ENCODE results near the gene GALNT2.

Gene GALNT2

DNA sequence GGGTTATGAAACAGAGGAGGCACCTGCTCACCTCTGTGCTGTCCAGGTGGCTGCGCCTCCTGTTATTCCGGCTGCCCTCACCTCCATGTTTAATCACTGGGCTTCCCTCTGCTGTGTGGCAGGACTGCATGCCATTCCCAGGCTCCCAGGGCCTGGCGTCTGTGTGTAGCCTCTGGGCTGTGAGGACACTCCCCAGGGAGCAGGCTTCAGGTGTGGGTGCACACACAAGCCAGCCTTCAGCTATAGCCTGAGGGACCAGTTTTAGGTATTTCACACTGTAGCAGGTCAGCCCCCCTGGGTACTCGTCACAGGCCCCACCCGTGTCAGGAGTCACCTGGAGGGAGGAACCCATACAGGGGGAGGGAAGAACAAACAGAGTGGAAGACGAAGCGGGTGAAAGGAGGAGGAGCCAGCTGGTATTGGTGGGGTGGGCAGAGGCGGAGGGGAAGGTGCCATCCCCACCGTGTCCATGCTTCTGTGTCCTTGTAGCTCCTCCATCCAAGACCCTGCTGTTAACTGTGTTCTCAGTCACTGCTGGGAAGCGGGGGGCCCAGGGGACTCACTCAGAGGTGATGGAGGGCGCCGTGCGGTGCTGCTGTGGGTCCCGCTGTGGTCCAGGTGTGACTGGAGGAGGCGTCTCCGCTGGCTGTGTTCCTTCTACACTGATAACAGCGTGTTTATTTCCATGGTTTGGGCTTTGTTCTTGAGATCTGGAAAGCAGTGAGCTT, 200.5 kb downstream of the GALNT2 start:
- peak; percentile 12 for DNase-seq

DNA sequence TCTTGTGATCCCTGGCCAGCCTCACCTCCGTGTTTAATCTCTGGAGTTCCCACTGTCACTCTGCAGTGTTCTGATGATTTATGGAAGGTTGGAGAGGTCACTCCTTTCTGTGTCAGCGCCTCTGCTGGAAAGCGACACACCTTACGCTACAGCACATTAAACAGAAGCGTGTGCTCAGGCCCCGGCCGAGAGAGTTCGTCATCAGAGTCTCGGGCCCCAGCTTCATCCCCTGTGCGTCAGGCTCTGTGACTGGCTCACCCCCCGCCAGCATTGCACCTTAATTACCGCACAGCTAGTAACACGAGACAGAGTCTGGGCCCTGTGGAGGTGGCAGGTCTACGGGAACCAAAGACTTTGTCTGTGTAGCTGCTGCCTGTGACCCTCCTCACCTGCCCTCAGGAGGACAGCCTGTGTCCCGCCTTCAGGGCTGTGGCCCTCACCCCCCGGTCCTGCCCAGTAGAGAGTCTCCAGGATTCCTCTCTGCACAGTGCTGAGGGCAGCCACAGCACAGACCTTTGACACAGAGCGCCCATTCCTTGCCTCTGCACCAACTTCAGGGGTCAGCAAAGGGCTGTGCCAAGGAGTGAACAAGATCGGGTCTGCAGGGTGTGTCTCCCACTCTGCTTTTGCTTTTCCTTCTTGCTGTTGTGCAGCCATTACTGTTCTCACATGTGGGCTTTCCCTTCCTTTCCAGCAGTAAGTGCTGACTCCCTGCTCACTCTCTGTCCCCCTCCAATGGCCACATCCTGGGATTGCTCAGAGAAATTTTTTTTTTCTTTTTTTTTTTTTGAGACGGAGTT, 201.5 kb downstream of the GALNT2 start:
- no peak for DNase-seq

DNA sequence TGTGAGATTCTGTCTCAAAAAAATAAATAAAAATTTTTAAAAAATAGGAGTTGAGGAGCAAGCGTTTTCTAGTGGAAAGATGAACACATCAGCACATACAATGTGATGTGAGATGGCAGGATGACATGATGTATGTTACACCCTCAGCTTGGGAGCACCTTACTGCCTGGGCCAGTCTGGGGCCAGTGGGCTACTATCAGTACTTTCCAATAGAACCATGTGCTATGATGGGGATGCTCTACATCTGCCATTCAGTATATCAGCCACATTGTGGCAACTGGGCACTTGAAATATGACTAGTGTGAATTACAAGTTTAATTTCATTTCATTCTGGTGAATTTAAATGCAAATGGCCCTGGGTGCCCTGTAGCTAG, 203.1 kb downstream of the GALNT2 start:
- no peak for DNase-seq

DNA sequence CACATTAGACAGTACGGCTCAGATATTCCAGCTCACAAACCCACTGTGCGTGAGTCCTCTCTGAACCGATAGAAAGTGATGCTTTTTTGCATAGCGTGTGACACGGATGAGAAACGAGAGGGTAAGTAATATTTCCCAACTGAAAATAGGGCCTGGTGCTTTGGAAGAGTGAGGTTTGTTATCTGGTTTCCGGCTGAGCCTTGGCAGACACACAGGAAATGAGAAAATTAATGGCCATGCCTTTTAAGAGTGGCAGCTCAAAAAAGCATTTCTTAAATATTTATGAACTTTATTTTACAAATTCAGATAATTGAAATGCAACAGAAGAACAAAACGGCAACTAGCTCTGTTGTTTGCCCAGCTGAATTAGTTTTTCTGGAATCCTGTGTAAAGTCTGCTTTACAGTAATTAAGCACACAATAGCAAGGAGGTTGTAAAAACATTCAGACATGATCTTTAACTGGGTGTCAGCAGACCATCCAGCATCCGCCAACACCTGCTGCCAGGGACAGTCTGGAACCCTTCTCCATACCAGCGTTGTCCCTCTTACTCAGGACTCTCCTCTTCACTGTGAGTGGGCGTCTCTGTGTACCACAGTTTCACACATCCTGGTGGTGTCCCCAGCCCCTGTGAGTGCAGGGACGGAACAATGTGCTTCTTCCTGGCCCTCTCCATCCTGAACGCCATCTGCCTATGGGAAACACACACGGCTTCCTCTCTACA, 203.7 kb downstream of the GALNT2 start:
- no peak for DNase-seq

DNA sequence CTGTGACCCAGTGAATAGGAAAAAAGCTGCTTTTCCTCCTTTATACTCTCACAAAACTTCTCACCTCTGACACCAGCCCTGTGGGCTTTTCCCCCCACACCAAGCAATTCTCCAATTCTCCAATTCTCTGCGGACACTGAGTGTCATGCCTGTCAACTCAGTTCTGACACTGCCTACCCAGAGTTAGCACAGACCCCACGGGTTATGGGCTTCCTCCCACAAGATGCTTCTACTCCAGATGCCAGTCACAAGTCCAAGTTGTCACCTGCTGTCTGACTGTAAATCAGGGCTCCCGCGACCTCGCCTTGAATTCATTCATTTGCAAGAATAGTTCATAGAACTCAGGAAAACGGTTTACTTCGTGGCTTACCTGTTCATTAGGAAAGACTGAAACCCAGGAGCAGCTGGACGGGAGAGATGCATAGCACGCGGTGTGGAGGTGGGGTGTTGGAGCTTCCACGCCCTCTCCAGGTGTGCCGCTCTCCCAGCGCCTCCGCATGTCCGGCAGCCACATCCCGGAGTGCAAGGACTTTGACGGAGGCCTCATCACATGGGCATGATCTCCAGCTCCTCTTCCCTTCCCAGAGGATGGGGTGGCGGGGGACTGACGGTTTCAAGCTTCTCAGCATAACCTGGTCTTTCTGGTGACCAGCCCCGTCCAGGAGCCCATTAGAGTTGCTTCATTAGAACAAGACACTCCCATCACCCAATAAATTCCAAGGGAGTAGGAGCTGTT, 204.4 kb downstream of the GALNT2 start:
- no peak for DNase-seq

DNA sequence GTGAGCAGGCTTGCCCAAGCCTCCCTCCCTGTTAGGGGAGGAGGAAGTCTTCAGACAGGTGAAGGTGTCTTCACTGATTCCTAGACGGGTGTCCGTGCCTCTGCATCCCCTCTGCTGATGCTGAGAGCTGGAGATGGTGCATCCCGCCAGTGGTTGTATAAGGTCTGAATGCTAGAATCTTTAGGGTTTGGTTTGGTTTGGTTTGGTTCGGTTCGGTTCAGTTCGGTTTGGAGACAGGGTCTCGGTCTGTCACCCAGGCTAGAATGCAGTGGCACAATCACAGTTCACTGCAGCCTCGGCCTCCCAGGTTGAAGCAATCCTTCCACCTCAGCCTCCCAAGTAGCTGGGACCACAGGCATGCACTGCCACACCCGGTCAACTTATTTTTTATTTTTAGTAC, 205.5 kb downstream of the GALNT2 start:
- DNase-seq, result no peak

DNA sequence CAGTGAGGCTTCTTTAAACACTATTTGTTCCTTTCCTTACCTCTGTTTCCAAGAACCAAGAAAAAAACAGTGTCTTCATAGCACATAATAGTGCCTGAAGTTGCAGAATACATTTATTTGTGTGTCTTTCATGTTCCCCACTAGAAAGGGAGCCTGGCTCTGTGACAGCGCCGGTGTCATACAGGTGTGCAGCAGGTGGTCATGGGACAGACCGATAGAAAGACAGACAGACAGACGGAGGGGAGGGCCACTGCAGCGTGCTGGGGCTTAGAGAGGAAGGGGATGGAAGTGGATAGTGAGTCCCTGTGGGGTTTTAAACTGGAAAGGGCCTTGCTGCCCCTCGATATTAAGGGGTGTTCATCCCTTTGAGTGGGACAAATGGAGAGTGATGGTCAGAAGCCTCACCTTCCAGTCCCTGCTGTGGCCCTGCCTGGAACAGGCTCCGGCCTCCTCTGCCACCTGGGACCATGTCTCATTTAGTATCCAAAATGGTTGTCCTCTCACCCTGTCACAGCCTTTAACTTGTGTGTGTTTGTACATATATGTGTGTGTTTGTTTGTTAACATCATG, 206.2 kb downstream of the GALNT2 start:
- DNase-seq, result no peak

DNA sequence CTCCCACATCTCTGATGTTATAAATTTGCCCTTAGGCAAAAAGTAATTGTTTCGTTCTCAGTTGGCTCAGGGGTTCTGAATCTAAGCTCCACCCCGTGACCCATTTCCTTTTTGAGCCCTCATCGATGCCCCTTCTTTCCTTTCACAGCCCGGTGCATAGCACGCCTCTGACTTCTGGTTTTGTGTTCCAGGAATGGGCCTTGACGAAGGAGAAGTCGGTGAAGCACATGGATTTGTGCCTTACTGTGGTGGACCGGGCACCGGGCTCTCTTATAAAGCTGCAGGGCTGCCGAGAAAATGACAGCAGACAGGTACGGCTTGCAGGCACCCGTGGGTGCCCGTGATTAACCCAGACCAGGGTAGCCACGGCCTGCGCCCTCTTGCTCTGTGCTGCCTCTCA, 207.2 kb downstream of the GALNT2 start:
- DNase-seq, result no peak

DNA sequence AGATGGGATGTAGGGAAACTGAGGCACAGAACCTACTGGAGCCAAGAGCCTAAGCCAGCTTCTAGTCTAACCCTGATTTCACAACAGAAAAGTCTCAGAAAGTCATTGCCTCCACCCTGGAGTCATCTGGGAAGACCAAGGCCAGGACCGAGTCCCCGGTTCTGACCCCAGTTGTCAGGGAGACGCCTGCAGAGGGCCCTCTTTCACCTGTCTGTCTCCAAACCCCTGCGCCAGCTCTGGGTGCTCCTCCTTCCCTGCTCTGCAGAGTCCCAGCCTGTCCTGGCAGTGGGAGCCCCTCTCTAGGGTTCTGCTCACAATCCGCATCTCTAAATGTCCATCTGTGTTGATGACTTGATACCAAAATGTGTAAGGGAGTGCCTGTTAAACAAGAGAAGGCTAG, 209.4 kb downstream of the GALNT2 start:
- no peak for DNase-seq

DNA sequence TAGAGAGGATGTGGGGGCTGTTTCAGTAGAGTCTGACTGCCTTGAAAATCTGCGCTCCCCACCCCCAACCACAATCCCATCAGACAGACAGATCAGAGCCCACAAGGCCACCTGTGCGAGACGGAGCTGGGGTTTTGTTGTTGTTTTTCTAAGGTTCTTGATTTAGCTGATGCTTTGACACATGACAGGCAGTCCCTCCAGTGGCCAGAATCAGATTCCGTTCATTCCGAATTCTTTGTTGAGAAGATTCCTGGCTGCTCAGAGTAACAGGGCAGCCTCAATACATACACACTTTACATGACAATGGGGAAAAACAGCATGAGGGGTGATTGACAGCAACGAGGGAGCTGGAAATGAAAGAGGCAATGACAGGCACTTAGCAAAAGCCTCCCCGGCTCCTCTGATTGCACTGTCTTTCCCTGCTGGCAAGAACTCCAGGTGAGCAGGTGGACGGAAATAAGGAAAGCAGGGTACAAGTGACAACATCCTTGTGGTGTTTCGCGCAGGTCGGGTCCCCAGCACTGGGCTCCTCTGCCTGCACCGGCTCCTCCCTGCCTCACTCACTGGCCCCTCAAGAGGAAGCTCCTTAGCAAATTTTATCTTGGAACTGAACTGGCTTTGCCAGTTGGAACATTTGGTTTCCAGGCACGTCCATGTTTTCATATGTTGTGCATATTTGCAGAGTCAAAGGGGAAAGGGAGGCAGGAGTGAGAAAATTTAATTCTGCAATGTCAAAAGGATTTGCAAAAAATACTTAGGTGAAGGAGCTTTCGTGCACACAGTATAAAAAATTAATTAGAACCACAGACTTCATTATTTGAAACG, 210.4 kb downstream of the GALNT2 start:
- DNase-seq, result no peak

DNA sequence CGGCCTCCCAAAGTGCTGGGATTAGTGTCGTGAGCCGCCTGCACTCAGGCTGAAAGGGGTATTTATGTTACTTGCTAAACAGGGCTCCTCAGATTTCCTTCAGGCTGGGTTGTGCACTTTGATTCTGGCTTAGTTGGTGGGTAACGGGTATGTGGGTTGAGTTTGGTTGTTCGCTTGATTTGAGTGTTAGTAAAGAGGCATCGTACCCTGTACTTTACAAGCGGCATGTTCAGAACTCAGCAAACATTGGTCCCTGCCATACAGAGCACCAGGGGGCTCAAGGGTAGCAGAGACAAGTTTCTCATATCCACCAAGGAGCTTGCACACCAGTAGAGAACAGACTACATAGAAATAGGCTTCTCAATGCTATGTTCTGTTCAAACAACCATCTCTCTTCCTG, 211.3 kb downstream of the GALNT2 start:
- no peak for DNase-seq

DNA sequence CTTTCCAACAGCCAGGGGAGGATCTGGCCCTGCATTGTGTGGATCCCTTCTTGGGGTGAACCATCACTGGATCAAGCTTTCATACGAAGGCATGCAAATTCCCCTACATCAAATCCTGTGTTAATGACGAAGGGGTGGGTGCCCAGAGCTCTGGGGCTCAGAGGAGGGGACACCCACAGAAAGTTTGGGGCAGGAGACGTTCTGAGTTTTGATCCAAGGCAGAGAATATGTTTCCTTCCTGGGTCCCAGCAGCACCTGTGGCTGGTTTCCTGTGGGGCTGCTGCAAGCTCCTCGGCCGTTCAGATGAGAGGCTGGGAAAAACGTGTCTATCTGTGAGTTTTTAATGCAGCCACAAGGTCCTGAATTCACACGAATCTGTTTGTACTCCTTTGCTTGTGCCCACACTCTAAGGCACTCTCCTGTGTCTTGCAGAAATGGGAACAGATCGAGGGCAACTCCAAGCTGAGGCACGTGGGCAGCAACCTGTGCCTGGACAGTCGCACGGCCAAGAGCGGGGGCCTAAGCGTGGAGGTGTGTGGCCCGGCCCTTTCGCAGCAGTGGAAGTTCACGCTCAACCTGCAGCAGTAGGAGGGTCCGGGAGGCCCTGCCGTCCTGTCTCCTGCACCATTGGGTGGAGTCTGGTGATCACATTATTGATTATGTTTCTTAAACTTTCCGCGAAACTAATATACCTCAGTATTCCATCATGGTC, 212.0 kb downstream of the GALNT2 start:
- DNase-seq, result no peak

DNA sequence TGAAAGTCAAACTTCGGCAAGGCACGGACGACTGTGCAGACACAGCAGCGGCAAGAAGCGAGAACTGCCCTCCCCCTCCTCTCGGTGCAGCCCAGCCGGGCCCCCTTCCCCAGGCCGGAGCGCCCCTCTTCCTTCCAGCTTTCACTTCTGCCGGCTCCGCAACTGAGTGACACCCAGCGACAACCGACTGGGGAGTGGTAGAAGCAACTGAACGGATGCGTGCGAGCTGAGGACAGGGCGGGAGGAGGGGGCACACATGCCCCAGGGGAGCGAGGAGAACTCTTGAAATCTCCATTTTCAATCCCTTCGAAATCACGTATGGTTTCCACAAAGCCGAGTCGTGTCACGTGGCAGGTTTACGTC, 212.5 kb downstream of the GALNT2 start:
- no peak for DNase-seq

DNA sequence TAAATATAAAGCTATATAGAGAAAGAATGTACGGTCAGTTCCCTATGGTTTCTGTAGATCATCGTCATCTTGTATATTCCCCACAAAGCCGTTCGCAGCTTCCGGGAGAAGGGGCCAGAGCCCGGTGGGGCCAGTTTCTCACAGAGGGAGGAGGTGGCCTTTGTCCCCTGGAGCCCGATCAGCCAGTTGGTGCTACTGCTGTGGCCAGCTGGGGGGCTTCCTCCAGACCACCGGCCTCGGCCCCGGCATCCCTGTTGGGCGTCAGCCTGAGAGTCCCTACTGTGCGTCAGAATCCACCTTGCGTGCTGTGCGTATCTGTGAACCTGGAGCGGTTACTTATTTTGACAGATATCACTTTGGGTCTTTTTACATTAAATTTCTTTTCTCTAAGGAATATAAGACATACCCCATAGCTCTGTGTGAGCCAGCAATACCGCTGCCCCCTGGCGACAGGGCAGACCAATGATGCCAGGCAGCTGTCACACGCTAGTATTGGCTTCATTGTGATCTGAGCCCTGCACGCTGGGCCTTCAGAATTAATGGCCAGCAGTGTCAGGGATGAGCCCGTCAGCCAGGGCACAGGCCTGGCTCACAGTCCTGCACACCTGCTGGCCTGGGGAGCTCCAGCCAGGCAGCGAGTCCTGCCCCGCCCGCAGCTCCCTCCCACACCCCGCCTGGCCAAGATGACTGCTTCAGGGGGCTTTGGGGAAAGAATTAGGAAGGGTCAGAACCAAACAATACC, 213.2 kb downstream of the GALNT2 start:
- DNase-seq, result no peak

DNA sequence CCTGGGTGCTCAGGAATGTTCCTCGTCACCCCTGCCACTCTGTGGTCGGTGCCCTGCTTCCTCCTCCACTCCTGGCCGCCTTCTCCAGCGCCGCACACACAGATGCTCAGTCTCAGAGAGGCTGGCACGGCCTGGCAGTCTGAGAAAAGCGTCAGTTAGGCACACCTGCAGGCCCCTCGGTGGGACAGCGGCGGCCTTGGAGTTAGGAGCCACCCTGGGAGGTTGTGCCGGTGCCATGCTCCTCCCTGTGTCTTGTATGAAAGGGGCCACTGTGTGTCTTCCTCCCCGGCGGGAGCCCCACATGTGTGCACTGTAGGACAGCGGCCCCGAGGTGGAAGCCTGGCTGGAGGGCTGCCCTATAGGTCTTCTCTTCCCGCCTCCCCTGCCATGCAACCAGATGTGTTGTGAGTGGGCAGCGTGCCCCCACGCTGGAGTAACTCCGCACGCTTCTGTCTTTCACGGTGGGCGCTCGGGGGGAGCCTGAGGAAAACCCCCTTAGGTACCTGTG, 213.9 kb downstream of the GALNT2 start:
- DNase-seq, result no peak

DNA sequence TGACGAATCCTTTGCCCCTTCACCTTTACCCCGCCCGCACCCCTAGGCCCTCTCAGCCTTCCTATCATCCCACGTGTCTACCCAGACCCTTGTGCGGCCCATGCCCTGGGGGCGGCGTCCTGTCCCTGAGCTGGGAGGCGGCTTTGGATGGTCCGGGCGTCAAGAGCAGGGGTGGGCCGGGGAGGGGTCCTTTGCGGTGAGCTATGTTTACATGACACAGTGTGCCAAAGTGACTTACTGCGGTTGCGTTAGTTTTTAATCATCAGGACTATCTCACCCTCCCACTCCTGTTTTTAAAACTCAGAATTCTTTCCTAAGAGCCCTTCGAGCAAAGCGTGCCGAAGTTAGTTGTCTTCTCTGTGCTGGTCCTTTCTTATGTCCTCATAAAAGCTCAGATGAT, 214.5 kb downstream of the GALNT2 start:
- no peak for DNase-seq

DNA sequence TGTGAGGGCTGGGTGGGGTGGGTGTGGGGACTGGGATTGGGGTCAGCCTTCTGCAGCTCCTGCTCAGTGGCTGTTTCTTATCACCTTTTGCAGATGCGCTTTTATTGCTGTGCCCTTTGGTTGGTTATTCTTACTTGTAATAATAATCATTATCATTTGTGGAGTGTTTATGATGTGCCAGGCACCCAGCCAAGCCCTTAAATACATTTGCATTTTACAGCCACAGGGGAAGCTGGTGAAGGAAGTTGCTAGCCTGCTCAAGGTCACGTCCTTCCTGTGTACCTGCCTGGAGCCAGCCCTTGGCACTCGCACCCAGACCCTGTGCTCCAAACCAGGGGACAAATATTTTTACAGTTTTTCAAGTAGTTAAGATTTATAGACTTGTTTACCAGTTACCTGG, 215.1 kb downstream of the GALNT2 start:
- DNase-seq, result peak; percentile 25

DNA sequence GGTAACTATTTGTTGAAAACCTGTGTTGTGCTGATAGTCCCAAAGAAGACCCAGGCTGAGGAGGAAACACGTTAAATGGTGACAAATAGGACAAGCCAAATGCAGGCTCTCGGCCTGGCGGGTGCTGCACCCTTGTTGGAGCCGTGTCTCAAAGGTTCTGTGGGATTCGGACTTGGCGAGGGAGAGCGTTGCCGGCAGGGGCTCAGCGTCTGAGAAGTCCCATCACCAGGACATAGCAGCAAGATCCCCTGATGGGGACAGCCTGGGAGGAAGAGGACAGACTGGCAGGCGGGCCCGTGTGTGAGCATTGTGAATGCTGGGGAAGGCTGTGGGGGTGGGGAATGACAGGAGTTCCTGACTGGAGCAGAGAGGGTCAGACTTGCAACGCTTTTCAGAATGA, 216.6 kb downstream of the GALNT2 start:
- no peak for DNase-seq

DNA sequence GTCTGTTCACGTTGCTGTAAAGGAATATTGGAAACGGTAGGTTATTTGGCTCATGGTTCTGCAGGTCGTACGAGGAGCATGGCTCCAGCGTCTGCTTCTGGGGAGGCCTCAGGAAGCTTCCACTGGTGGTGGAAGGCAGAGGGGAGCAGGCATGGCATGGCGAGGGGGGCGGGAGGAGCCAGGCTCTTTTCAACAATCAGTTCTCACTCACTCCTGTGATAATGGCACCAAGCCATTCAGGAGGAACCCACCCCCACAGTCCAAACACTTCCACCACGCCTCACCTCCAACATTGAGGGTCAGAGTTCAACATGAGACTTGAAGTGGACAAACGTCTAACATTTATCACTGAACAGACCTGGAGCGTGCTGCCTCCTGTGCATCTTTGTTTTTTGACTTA, 217.9 kb downstream of the GALNT2 start:
- DNase-seq, result no peak

DNA sequence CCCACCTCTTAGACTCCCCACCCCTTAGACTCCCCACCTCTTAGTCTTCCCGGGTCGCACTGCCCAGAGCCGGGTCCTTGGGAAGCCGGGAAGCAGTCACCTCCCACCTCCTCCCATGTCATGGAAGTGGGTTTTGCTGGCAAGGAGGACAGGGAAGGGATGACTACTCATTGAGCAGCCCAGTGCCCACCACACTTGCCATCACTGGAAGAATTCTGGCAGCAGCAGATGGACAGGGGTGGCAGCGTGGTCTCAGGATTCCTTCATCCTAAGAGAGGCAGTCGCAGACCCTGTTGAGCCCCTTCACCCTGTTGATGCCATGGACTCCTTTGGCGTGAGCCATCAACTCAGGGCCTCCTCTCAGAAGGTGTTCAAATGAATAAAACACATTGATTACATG, 218.3 kb downstream of the GALNT2 start:
- no peak for DNase-seq
